Muscle layer of colon (tissue), 2 donors: ENCODE measurements around the gene RMI2.

Experiments used
- H3K27ac ChIP-seq: one replicate; pipeline ENCODE4 v1.7.0; 2013; ENCODE audit warnings: low read depth, mild to moderate bottlenecking, low read length, moderate library complexity
- H3K27me3 ChIP-seq, 2 donors: one replicate each; pipeline ENCODE4 v1.7.0; 2013; ENCODE audit warnings: low read length in 2 of 2, mild to moderate bottlenecking in 2 of 2; ENCODE audit not compliant: insufficient read depth in 2 of 2, control insufficient read depth in 1 of 2
- H3K36me3 ChIP-seq: one replicate; pipeline ENCODE4 v1.7.0; 2013; ENCODE audit warnings: mild to moderate bottlenecking, low read length; ENCODE audit not compliant: insufficient read depth
- H3K4me1 ChIP-seq: one replicate; pipeline ENCODE4 v1.7.0; 2013; ENCODE audit warnings: mild to moderate bottlenecking, low read length; ENCODE audit not compliant: insufficient read depth
- H3K4me3 ChIP-seq, 2 donors: one replicate each; pipeline ENCODE4 v1.7.0; 2013; ENCODE audit warnings: low read length in 2 of 2, low read depth in 1 of 2, mild to moderate bottlenecking in 1 of 2, moderate library complexity in 1 of 2
- H3K9ac ChIP-seq: one replicate; pipeline ENCODE4 v1.7.0; 2013; ENCODE audit warnings: low read length
- H3K9me3 ChIP-seq: one replicate; pipeline ENCODE4 v1.7.0; 2013; ENCODE audit warnings: mild to moderate bottlenecking, low read length
- donor health status: abdominal sarcoma.
- donor health status: Adenocarcinoma of cecum.

The RMI2 gene

DNA sequence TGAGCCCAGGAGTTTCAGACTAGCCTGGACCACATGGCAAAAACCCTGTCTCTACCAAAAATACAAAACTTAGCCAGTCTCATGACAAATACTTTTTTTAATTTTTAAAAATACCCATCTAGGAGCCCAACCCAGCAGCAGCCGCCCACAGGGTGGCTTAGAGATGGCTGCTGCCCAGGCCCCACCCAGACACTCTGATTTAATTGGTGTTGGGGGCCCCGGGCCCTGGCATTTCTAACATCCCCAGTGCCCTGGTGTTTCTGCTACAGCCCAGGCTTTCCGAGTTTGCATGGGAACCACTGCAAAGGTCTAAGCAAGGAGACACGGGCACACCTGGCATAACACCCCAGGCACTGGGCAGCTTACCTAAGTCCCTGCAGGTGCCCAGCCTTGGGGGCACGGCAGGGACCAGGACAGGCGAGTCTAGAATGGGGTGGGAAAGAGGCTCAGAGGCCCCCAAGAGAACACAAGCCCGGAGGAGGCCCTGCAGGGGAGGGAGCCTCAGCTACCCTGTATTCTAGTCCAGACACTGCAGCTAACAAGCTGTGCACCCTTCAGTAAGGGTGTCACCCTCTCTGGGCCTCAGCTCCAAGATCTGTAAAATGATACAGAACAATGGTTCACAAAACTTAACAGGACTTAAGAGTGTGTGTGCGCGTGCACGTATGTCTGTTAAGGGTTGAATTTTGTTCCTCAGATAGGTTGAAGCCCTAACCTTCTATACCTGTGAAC is 48.8 kb downstream of the RMI2 start:
- Histone ChIP-seq H3K4me3 (no peak overlapping the region), H3K27me3 (no peaks in the 10 kb centered on the region), H3K27ac (no peak overlapping the region), H3K9me3 (no peaks in the 10 kb centered on the region), H3K9ac (no peak overlapping the region), H3K4me1 (peaks cover 4% of the 10 kb centered on the region), H3K36me3 (no peaks in the 10 kb centered on the region)

DNA sequence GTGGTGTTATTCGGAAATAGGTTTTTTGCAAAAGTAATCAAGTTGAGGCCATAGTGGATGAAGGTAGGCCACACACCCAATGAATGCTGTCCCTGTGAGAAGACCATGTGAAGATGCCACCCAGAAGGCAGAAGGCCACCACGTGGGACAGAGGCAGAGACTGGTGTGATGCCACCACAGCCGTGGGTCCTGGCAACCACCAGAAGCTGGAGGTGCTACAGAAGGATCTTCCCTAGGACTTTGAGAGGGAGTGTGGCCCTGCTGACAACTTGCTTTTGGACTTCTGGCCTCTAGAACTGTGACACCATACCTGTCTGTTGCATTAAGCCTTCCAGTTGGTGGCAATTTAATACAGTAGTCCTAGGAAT is 49.3 kb downstream of the RMI2 start:
- H3K27ac ChIP-seq: no peak overlapping the region

DNA sequence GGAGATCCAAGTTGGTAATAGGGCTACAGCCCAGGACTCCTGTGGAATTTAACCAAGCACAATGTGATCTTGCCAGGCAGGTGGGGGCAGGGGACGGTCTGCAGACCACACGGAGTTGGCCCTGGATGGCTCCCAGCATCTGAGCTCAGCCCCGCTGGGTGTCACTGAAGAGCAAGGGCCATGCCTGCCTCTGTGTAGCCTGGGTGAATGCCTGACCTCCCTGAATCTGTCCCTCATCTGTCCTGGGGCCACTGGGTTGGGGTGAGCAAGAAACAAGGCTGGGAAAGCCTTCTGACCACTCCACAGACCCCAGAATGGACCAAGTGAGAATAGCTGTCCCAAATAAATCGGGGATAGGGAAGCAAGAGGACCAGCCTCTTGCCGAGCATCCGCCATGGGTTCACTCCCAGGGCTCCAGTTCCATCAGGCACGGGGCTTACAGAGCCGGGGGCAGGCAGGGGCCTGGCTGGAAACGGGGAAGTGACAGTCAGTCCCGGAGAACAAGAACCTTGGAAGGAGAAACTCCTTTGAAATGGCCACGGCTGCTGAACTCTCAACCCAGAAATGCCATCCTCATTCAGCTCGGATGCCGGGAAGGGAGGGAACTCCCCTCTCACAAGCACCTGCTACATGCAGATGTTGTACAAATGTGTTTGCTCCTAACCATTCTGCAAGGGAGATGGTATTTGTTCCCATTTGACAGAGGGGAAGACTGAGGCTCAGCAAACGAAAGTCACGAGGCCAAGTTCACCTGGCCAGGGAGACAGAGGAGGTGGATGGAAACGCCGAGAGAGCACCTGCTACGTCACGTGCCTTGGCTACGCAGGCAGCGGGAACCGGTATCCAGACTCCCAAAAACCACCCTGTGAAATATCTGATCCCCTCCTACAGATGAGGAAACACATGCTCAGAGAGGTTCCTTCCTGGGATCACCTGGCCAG is 50.0 kb downstream of the RMI2 start:
- Histone ChIP-seq H3K27me3 (no peaks in the 10 kb centered on the region), H3K9ac (no peak overlapping the region), H3K4me3 (no peak overlapping the region), H3K9me3 (no peaks in the 10 kb centered on the region), H3K27ac (no peak overlapping the region), H3K36me3 (no peaks in the 10 kb centered on the region), H3K4me1 (peaks cover 4% of the 10 kb centered on the region)

More for the DNA sequence above, 49.3 kb downstream of the RMI2 start:
- no peaks in the 10 kb centered on the region for H3K9me3 ChIP-seq
- H3K36me3 ChIP-seq: no peaks in the 10 kb centered on the region
- H3K4me1 ChIP-seq: peaks cover 4% of the 10 kb centered on the region
- H3K9ac ChIP-seq: no peak overlapping the region
- H3K27me3 ChIP-seq: no peaks in the 10 kb centered on the region
- H3K4me3 ChIP-seq: no peak overlapping the region

DNA sequence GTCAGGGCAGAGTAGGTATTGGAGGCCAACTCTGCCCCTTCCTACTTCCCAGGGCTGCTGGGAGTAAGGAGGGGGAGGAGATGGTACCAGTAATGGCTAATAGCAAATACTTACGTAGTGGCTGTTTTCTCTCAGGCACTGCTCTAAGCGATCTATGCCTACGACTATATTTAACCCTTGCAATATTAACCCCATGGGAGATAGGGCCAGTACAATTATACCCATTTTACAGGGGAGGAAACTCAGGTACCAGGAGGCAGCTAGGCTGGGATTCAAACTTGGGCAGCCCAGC is 50.6 kb downstream of the RMI2 start:
- Histone ChIP-seq H3K27me3 (no peaks in the 10 kb centered on the region), H3K4me1 (peaks cover 4% of the 10 kb centered on the region), H3K4me3 (no peak overlapping the region)

DNA sequence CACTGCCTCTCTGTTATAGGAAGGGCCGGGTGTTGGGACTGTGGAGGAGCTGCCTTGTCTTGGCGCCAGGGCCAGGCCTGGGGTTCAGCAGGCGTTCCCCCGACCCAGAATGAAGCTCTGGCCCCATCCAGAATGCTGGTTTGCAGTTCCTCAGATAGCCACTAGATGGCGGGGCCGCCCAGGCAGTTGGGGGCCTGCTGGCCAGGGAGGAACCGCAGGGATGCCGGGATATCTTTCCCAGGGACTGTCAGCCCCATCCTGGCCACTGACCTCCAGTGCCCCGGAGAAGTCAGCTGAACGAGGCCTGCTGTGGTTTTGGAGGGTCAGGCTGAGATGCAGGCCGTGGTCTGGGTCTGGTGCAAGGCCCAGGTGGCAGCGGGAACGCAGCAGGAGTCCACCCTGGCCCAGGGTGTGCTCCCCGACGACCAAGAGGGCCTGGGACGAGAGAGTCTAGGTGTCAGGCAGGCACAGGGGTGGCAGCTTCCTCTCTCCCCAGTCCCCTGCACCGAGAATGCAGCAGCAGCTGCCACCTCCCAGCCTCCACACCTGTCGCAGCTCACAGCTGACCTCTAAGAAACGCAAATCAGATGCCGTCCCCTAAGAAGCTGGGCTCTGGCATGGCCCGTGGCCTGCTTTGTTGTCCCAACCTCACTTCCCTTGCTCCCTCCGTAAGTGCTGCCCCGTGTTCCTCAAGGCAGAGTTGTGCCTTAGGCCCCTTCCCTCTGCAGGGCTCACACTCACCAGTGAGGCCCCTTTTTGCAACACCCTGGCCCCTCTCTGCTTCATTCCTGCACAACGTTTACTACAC is 51.2 kb downstream of the RMI2 start:
- Histone ChIP-seq H3K4me3 (no peak overlapping the region), H3K9ac (no peak overlapping the region), H3K36me3 (no peaks in the 10 kb centered on the region), H3K27me3 (no peaks in the 10 kb centered on the region), H3K27ac (no peak overlapping the region), H3K4me1 (peaks cover 4% of the 10 kb centered on the region), H3K9me3 (no peaks in the 10 kb centered on the region)

More for the DNA sequence above, 50.6 kb downstream of the RMI2 start:
- H3K9ac ChIP-seq: no peak overlapping the region
- H3K27ac ChIP-seq: no peak overlapping the region
- H3K36me3 ChIP-seq: no peaks in the 10 kb centered on the region
- no peaks in the 10 kb centered on the region for H3K9me3 ChIP-seq

DNA sequence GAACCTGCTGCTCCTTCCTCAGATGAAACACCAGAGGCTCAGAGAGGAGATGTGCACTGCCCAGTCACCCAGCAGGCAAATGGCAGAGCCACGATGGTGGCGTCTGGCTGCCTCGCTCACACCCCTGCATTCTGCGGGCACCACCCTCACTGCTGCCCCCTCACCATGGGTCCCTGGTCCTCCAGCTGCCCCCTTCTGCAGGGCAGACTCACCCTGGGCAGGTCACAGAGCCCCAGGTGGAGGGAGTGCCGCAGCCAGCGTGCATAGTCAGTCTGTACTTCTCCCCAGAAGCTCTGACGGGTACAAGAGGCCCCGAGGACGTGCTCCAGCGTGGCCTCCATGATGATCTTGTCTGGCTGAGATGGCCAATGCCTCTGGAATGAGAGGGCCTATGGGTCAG is 52.9 kb downstream of the RMI2 start:
- Histone ChIP-seq H3K27me3 (no peaks in the 10 kb centered on the region), H3K27ac (no peak overlapping the region), H3K9me3 (no peaks in the 10 kb centered on the region), H3K4me1 (peaks cover 4% of the 10 kb centered on the region), H3K36me3 (no peaks in the 10 kb centered on the region), H3K4me3 (no peak overlapping the region), H3K9ac (no peak overlapping the region)

DNA sequence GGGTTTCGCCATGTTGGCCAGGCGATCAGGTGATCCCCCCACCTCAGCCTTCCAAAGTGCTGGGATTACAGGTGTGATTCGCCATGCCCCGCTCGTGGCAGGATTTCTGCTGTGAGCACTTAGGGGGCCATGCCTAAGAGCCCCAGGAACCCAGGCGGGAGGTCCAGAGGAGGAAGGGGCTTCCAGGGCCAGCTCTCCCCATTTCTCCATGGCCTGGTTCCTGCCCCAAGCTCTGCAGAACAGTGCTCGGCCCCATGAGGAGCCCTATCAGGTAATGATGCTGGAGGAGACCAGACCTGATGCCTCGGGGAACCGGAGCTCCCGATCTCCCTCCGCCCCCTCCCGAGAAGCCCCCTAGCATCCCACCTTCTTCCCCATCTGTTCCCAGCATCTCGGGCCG is 53.6 kb downstream of the RMI2 start:
- Histone ChIP-seq H3K27me3 (no peaks in the 10 kb centered on the region), H3K27ac (no peak overlapping the region), H3K4me3 (no peak overlapping the region), H3K9me3 (no peaks in the 10 kb centered on the region), H3K4me1 (peaks cover 4% of the 10 kb centered on the region), H3K9ac (no peak overlapping the region), H3K36me3 (no peaks in the 10 kb centered on the region)

DNA sequence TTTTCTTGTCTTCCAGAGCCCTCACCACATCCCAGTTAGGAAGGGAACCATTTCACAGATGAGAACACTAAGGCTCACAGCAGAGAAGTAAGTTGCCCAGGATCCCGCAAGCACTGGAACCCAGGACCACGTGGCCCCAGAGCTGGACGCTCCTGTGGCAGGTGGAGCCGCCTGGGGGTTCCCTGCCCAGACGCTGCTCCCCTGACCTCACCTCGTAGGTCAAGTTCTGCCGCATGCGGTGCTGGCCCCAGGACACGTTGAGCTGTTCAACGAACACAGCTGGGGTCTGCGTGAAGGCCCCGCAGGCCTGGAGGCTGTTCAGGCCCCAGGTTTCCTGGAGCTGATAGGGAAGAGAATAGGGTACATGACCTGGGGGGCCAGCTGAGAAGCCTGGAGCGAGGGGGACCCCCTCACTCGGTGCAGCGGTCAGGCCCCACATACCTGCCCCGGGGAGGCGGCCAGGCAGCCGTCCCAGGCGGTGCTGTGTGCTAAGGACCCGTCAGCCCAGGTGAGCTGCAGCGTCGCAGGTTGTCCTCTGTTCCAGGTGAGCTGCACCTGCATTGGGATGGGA is 54.1 kb downstream of the RMI2 start:
- Histone ChIP-seq H3K27me3 (no peaks in the 10 kb centered on the region), H3K36me3 (no peaks in the 10 kb centered on the region), H3K27ac (no peak overlapping the region), H3K9me3 (no peaks in the 10 kb centered on the region), H3K4me1 (peaks cover 4% of the 10 kb centered on the region), H3K9ac (no peak overlapping the region), H3K4me3 (no peak overlapping the region)

DNA sequence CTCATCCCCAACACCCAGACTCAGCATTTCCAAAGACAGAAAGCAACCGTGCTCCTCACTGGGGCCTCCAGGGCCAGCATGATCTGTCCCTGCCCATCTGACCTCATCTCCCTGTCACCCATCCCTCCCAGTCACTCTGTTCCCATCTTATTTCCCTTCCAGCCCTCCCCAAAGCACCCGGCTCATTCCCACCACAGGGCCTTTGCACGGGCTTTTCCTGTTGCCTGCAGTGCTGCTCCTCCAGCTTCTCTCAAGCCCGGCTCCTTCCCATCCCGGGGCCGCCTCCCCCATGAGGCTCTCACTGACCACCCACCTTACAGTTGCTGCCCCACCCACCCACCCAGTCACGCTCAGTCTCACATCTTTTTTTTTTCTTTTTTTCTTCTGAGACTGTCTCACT is 54.8 kb downstream of the RMI2 start:
- Histone ChIP-seq H3K36me3 (no peaks in the 10 kb centered on the region), H3K27ac (no peak overlapping the region), H3K9ac (no peak overlapping the region), H3K27me3 (no peaks in the 10 kb centered on the region), H3K4me1 (peaks cover 4% of the 10 kb centered on the region), H3K4me3 (no peak overlapping the region), H3K9me3 (no peaks in the 10 kb centered on the region)
